SH-SY5Y (cell line): ENCODE results near the gene TSC1.

Experiments
- GATA2 ChIP-seq: IDR thresholded peaks from 2 replicates; pipeline ENCODE4 v1.6.1; 2011; ENCODE audit warnings: mild to moderate bottlenecking, low read depth, low read length
- GATA3 ChIP-seq: IDR thresholded peaks from 2 replicates; pipeline ENCODE4 v1.6.1; 2011; ENCODE audit warnings: low read depth, mild to moderate bottlenecking, low read length, moderate library complexity

Gene TSC1

DNA sequence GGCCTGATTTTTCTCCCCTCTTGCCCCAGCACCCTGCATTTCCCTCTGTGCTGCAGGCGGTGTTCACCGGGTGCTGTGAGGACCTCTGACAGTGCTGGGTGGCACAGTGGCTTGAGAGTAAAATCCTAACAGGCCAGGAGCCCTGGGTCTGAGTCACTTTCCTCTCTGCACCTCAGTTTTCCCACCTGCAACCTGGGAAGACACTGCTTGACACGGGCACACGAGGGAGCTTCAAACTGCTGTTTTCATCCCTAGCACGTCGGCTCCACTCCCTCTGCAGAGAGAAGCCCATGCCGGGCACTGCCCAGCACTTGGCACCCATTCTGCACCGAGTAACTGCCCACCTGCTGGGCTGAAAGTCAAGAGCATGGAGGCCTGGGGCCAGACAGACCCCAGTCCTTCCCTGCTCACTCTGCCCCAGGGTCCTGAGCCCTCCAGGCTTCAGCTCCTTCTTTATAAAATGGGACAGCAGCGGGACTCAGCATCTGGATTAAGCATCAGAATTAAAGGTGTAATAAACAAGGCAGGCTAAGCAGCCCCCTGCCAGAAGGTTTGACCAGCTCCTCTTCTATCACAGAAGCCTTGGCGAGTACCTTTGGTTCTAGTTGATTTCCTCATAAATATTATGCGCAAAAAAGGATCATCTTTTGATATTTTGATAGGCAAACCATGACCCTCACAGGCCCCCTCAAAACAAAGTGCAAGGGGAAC, 39.2 kb upstream of the TSC1 start:
- no peak for TF ChIP-seq GATA2
- TF ChIP-seq GATA3: no peak

DNA sequence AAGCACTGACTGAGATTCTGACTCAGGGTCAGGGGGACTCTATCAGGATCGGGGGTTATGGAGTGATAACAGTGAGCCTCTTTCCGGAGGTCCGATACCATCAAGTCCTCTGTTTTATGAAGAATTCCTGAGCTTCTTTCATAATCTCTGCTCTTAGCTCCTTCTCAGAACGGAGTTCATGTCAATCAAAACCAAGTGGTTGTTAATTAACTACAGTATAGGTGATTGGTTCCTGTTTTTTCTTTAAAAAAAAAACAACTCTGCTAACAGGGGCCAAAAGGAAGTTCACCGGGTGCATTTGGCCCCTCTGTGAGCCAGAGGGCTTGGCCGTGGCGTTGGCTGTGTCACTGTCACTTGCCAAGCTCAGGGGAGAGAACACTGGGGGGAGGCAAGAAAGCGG, 38.0 kb upstream of the TSC1 start:
- TF ChIP-seq GATA2: no peak
- no peak for TF ChIP-seq GATA3

- no peak for TF ChIP-seq GATA3
- TF ChIP-seq GATA2: no peak
Measured at GRCh38 chr9:132980157-132980556, 35.7 kb upstream of the TSC1 start.

GRCh38 chr9:132978451-132979131, 34.2 kb upstream of the TSC1 start, which contains the start of gene GFI1B:
Gene GFI1B (plus strand): TSS chr9:132978694. CDS start chr9:132986679, 7,985 bp downstream.
- TF ChIP-seq GATA3 (no peak), GATA2 (no peak)

GRCh38 chr9:132978112-132978450, 33.7 kb upstream of the TSC1 start:
- TF ChIP-seq GATA3 (no peak), GATA2 (no peak)

DNA sequence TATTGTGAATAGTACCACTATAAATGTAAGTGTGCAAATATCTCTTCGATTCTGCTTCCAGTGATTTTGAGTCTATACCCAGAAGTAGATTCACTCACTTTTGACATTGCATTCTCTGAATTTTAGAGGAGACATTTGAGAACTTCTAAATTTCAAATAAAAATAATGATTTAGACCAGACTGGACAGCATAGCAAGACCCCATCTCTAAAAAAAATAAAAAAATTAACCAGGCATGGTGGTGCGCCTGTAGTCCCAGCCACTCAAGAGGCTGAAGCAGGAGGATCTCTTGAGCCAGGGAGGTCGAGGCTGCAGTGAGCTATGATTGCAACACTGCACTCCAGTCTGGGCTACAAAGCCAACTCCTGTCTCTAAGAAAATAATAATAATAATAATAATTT, 32.2 kb upstream of the TSC1 start:
- no peak for TF ChIP-seq GATA3

DNA sequence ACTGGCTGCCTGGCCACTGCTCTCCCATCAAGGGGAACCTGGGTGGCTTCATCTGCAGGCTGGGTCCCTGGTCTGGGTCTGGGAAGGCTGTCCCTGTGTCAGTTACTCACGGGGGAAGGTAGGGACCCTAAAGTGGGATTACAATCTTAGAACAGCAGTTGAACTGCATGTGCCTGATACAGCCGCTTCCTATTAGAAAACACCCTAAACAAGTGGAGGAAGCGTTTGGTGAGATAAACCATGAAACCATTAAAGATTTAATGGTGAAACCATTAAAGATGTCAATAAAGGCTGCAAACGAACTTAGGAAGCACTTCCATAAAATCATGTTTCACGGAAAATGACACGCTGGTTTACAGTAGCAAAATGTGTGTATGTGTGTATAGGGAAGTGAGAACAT, 31.5 kb upstream of the TSC1 start:
- no peak for TF ChIP-seq GATA2
- TF ChIP-seq GATA3: no peak

- TF ChIP-seq GATA2: no peak
- no peak for TF ChIP-seq GATA3
Measured at GRCh38 chr9:132973713-132974112, 29.3 kb upstream of the TSC1 start.

DNA sequence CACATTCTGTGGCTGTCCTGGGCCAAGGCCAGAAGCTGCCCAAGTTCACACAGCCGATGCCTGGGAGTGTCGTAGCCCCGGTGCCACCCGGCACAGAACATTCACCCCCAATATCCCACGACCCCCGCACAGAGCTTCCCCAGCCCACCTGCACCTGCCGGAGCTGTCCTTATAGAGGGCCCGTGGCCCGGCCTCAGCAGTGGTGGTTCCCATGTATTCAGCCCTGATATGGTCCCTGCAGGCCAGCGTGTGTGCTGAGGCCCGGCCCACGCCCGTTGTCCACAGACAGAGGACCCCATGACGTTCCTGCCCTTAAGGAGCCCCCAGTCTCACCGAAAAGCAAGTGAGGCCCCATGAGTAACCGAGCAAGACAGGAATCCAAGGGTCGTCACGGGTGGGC, 28.8 kb upstream of the TSC1 start:
- TF ChIP-seq GATA2 (no peak), GATA3 (no peak)

GRCh38 chr9:132970324-132971062, 26.1 kb upstream of the TSC1 start:
- TF ChIP-seq GATA2 (no peak), GATA3 (no peak)

DNA sequence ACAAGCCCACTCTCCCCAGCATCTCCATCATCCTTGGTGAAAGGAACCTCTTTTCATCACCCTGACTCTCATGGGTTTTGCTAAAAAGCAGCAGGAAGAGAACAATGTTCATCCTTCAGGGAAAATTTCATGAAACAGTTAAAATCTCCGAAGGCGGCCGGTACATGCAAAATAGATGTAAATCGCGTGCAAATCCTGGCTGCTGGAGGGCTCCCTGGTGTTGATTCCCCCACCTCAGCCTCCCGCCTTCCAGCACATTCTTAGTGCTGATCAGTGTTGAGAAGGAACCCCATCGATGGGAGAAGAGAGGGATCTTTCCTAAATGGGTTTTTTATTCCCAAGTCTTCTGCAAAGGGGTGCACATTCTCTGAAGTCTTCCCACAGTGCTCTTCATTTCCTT, 25.4 kb upstream of the TSC1 start:
- TF ChIP-seq GATA3 (no peak), GATA2 (no peak)

DNA sequence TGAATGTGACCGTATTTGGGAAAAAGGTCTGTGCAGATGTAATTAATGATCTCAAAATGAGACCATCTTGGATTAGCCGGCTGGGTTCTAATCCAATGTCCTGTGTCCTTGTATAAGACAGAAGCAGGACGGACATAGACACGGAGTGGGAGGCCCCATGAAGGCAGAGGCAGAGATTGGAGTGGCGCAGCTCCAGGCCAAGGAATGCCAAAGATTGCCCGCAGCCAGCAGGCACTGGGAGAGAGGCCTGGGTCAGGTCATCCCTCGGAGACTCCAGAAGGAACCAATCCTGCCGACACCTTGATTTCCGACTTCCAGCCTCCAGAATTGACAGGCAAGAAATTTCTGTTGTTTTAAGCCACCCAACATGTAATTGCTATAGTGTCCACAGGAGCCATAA, 21.1 kb upstream of the TSC1 start:
- TF ChIP-seq GATA2: no peak
- TF ChIP-seq GATA3: no peak

GRCh38 chr9:132961002-132961401, 16.6 kb upstream of the TSC1 start:
- TF ChIP-seq GATA3 (no peak), GATA2 (no peak)

- no peak for TF ChIP-seq GATA2
- no peak for TF ChIP-seq GATA3
Measured at GRCh38 chr9:132957805-132958204, 13.4 kb upstream of the TSC1 start.

DNA sequence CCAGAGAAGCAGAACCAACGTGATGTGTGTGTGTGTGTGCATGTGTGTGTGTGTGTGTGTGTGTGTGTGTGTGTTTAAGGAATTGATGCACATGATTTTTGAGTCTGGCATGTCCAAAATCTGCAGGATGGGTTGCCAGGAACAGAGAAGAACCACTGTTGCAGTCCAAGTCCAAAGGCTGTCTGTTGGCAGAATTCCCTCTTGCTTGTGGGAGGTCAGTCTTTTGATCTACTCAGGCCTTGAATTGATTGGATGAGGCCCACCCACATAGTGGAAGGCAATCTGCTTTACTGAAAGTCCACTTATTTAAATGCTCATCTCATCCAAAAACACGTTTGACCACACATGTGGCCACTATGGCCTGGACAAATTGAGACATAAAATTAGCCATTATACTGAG, 11.4 kb upstream of the TSC1 start:
- TF ChIP-seq GATA3: no peak

DNA sequence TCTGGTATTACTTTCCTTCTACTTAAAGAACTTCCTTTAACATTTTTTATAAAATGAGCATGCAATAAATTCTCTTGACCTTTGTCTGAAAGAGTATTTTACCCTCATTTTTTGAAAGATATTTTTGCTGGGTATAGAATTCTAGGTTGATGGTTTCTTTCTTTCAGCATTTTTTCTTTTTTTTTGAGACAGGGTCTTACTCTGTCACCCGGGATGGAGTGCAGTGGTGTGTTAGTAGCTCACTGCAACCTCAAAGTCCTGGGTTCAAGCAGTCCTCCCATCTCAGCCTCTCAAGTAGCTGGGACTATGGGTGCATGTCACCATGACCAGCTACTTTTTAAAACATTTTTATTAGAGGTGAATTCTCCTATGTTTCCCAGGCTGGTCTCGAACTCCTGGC, 10.7 kb upstream of the TSC1 start:
- TF ChIP-seq GATA2 (no peak), GATA3 (no peak)
